ENCODE measurements around the gene CDT1.
A peak's percentile ranks its signal among the peaks of the same experiment; 100 is the strongest.

Gene CDT1

DNA sequence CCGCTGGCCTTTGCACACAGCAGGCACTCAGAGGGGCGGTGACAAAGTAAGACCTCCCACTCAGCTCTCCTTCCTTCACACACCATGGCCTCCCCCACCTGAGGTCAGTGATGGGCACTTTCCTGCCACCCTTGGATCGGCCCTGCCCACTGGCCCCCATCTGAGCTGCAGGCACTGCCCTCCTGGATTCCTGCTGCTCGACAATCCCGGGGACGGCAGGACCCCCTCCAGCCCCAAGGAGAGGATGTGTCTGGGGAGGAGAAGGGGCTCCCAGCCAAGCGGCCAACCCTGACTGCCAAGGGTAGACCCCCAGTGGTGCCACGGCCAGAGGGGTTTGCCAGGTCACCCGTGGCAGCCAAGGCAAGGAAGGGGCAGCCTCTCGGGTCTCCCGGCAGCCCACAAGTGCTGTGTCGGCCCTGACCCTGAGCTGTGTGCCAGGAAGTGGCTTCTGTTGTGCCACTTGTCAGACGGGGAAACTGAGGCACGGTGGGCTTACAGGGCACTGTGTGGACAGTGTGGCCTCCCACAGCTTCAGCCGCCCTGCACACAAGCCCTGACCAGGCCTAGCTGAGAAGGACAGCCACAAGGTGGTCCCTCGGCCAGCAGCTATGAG lies 41.2 kb upstream of the CDT1 start:
- POLR2A ChIA-PET, result no interaction called here
- Histone ChIP-seq H3K4me3 (ENCODE audit: control insufficient read depth in 1 of 7, extremely low read depth in 1 of 7, insufficient read depth in 4 of 7, low read depth in 2 of 7, low read length in 6 of 7) (no peak overlapping the region), H3K27ac (ENCODE audit: insufficient read depth in 1 of 2, low read depth in 1 of 2, low read length in 2 of 2, poor library complexity in 1 of 2, severe bottlenecking in 2 of 2) (peak overlapping the region in 1 of 2 experiments; percentile 54), H3K36me3 (ENCODE audit: control insufficient read depth in 4 of 4, insufficient read depth in 4 of 4, low read length in 3 of 4) (peaks cover 4 to 71% (median 32%) of the 10 kb centered on the region in 4 experiments), H3K27me3 (replicated peaks in 2 of 5; ENCODE audit: control insufficient read depth in 4 of 5, insufficient read depth in 5 of 5, low read length in 4 of 5) (no peaks in the 10 kb centered on the region), H3K9me3 (ENCODE audit: control extremely low read depth in 1 of 5, control insufficient read depth in 4 of 5, insufficient read depth in 2 of 5, low read depth in 1 of 5, low read length in 4 of 5) (no peaks in the 10 kb centered on the region), H3K4me1 (ENCODE audit: control extremely low read depth in 1 of 4, control insufficient read depth in 4 of 4, insufficient read depth in 4 of 4, low read length in 3 of 4) (peaks cover 0 to 46% (median 19%) of the 10 kb centered on the region in 4 experiments)
- no peak for DNase-seq
- CTCF ChIA-PET, result interaction anchor here (0.9 to 2.3 kb wide), 7 partner anchors 10 to 48 kb away, joined by 3 to 9 read pairs (median 4); no protein-coding TSS in a partner anchor
- 92% methylated on average over 16 of the region's 16 CpGs for WGBS (ENCODE audit: insufficient coverage)

DNA sequence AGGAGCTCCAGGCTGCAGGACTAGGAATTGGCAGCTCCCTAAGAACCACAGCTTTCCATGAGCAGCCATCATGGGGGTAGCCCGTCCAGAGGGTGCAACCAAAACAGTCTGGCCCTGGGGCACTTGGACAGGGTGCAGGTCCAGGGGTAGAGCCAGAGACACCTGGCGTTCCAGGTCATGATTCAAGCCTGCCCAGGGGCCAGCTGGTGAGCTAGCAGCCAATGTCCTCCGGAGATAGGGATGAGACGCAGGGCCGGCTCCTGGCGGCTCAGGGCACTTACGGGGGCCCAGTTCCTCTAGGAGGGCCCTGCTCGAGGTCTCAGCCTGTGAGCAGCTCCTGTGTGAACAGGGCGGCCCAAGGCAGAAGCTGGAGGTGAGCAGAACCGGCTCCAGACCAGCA lies 40.6 kb upstream of the CDT1 start:
- Histone ChIP-seq H3K36me3 (ENCODE audit: control insufficient read depth in 4 of 4, insufficient read depth in 4 of 4, low read length in 3 of 4) (peaks cover 4 to 71% (median 32%) of the 10 kb centered on the region in 4 experiments), H3K4me1 (ENCODE audit: control extremely low read depth in 1 of 4, control insufficient read depth in 4 of 4, insufficient read depth in 4 of 4, low read length in 3 of 4) (peaks cover 0 to 47% (median 24%) of the 10 kb centered on the region in 4 experiments), H3K9me3 (ENCODE audit: control extremely low read depth in 1 of 5, control insufficient read depth in 4 of 5, insufficient read depth in 2 of 5, low read depth in 1 of 5, low read length in 4 of 5) (no peaks in the 10 kb centered on the region), H3K27me3 (replicated peaks in 2 of 5; ENCODE audit: control insufficient read depth in 4 of 5, insufficient read depth in 5 of 5, low read length in 4 of 5) (no peaks in the 10 kb centered on the region), H3K4me3 (ENCODE audit: control insufficient read depth in 1 of 7, extremely low read depth in 1 of 7, insufficient read depth in 4 of 7, low read depth in 2 of 7, low read length in 6 of 7) (no peak overlapping the region), H3K27ac (ENCODE audit: insufficient read depth in 1 of 2, low read depth in 1 of 2, low read length in 2 of 2, poor library complexity in 1 of 2, severe bottlenecking in 2 of 2) (peak overlapping the region in 1 of 2 experiments; percentile 54)
- DNase-seq, result no peak
- ChIA-PET POLR2A (no interaction called here), CTCF (interaction anchor here (0.6 to 2.3 kb wide), 7 partner anchors 9 to 973 kb away, joined by 3 to 9 read pairs (median 4); no protein-coding TSS in a partner anchor)
- WGBS (ENCODE audit: insufficient coverage), result 83% methylated on average over 10 of the region's 10 CpGs

DNA sequence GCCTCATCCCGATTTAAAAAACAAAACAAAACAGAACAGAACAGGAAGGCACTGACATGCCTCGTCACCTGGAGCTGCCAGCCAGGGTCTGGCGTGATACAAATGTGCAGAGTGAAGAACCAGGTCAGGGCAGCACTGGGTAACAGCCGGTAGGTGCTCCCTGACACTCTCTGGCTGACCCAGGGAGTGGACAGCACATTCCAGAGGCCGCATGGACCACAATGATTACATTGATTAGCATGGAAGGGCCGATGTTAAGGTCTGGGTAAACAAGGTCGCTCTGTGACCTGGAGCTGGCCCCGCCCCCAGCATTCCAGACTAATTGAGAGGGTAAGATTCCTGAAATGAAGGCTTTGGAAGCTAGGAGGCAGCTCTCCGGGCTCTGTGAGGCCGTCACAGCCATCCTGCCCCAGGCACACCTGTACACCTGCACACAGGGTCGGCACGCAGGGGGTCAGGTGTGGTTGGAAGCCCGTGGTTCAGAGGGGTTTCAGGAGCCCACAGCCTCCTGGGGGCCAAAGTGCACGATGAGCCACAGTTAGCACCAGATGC lies 40.0 kb upstream of the CDT1 start:
- peak overlapping the region in 1 of 2 experiments; percentile 54 for H3K27ac ChIP-seq (ENCODE audit: insufficient read depth in 1 of 2, low read depth in 1 of 2, low read length in 2 of 2, poor library complexity in 1 of 2, severe bottlenecking in 2 of 2)
- no peaks in the 10 kb centered on the region for H3K9me3 ChIP-seq (ENCODE audit: control extremely low read depth in 1 of 5, control insufficient read depth in 4 of 5, insufficient read depth in 2 of 5, low read depth in 1 of 5, low read length in 4 of 5)
- no peak overlapping the region for H3K4me3 ChIP-seq (ENCODE audit: control insufficient read depth in 1 of 7, extremely low read depth in 1 of 7, insufficient read depth in 4 of 7, low read depth in 2 of 7, low read length in 6 of 7)
- peaks cover 4 to 66% (median 32%) of the 10 kb centered on the region in 4 experiments for H3K36me3 ChIP-seq (ENCODE audit: control insufficient read depth in 4 of 4, insufficient read depth in 4 of 4, low read length in 3 of 4)
- ChIA-PET CTCF (interaction anchor here (0.6 to 2.3 kb wide), 8 partner anchors 9 to 973 kb away, joined by 3 to 8 read pairs (median 4); no protein-coding TSS in a partner anchor), POLR2A (no interaction called here)
- H3K27me3 ChIP-seq (replicated peaks in 2 of 5; ENCODE audit: control insufficient read depth in 4 of 5, insufficient read depth in 5 of 5, low read length in 4 of 5), result no peaks in the 10 kb centered on the region
- no peak for DNase-seq
- 94% methylated on average over 12 of the region's 14 CpGs for WGBS (ENCODE audit: insufficient coverage)
- peaks cover 0 to 47% (median 26%) of the 10 kb centered on the region in 4 experiments for H3K4me1 ChIP-seq (ENCODE audit: control extremely low read depth in 1 of 4, control insufficient read depth in 4 of 4, insufficient read depth in 4 of 4, low read length in 3 of 4)

DNA sequence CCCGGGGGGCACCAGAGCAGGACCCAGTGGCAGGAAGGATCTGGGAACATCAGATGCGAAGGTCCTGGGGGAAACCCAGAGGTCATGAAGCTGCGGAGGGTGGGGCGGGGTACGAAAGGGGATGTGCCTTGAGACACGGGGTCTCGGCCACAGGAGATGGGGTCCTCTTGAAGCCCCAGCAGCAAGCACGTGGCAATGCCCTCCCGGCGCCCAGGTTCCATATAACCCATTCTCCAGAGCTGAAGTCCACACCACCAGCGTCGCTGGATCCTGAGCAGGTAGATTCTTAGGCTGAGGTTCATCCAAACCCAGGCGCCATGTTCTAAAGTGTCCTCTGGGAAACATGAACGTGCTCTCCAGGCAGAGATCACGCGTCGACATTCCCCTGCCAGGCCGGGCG lies 39.5 kb upstream of the CDT1 start:
- H3K27ac ChIP-seq (ENCODE audit: insufficient read depth in 1 of 2, low read depth in 1 of 2, low read length in 2 of 2, poor library complexity in 1 of 2, severe bottlenecking in 2 of 2), result no peak overlapping the region
- no peak overlapping the region for H3K4me3 ChIP-seq (ENCODE audit: control insufficient read depth in 1 of 7, extremely low read depth in 1 of 7, insufficient read depth in 4 of 7, low read depth in 2 of 7, low read length in 6 of 7)
- 93% methylated on average over 19 of the region's 19 CpGs for WGBS (ENCODE audit: insufficient coverage)
- H3K27me3 ChIP-seq (replicated peaks in 2 of 5; ENCODE audit: control insufficient read depth in 4 of 5, insufficient read depth in 5 of 5, low read length in 4 of 5), result no peaks in the 10 kb centered on the region
- no peaks in the 10 kb centered on the region for H3K9me3 ChIP-seq (ENCODE audit: control extremely low read depth in 1 of 5, control insufficient read depth in 4 of 5, insufficient read depth in 2 of 5, low read depth in 1 of 5, low read length in 4 of 5)
- DNase-seq, result no peak
- H3K4me1 ChIP-seq (ENCODE audit: control extremely low read depth in 1 of 4, control insufficient read depth in 4 of 4, insufficient read depth in 4 of 4, low read length in 3 of 4), result peaks cover 0 to 46% (median 31%) of the 10 kb centered on the region in 4 experiments
- POLR2A ChIA-PET, result no interaction called here
- CTCF ChIA-PET, result interaction anchor here (1.0 to 2.3 kb wide), 5 partner anchors 10 to 21 kb away, joined by 3 to 8 read pairs (median 4); no protein-coding TSS in a partner anchor
- peaks cover 4 to 61% (median 28%) of the 10 kb centered on the region in 4 experiments for H3K36me3 ChIP-seq (ENCODE audit: control insufficient read depth in 4 of 4, insufficient read depth in 4 of 4, low read length in 3 of 4)

DNA sequence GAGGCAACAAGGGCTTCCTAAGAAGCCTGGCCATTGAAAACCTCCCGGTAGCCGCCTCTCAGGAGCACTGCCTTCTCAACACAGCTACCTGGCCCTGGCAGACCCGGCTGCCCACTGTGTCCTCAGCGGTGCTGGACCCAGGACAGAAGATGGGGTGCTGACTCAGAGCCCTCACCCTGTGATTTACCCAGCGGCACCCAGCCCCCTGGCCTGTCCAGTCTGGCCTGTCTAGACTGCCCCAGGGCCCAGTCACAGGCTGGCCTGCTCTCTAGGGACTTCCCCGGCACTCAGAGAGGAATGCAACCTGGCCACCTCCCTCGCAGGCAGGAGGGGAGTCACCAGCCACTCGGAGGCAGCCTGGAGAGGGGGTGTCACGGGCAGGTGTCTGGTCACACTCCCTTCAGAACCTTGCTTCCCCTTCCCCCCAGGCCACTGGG lies 38.7 kb upstream of the CDT1 start:
- Histone ChIP-seq H3K36me3 (ENCODE audit: control insufficient read depth in 4 of 4, insufficient read depth in 4 of 4, low read length in 3 of 4) (peaks cover 4 to 59% (median 25%) of the 10 kb centered on the region in 4 experiments), H3K9me3 (ENCODE audit: control extremely low read depth in 1 of 5, control insufficient read depth in 4 of 5, insufficient read depth in 2 of 5, low read depth in 1 of 5, low read length in 4 of 5) (no peaks in the 10 kb centered on the region), H3K4me3 (ENCODE audit: control insufficient read depth in 1 of 7, extremely low read depth in 1 of 7, insufficient read depth in 4 of 7, low read depth in 2 of 7, low read length in 6 of 7) (no peak overlapping the region), H3K27me3 (replicated peaks in 2 of 5; ENCODE audit: control insufficient read depth in 4 of 5, insufficient read depth in 5 of 5, low read length in 4 of 5) (no peaks in the 10 kb centered on the region), H3K27ac (ENCODE audit: insufficient read depth in 1 of 2, low read depth in 1 of 2, low read length in 2 of 2, poor library complexity in 1 of 2, severe bottlenecking in 2 of 2) (no peak overlapping the region), H3K4me1 (ENCODE audit: control extremely low read depth in 1 of 4, control insufficient read depth in 4 of 4, insufficient read depth in 4 of 4, low read length in 3 of 4) (peaks cover 0 to 47% (median 37%) of the 10 kb centered on the region in 4 experiments)
- POLR2A ChIA-PET, result interaction anchor here (0.6 kb wide), 1 partner anchor 10 kb away, joined by 4 read pairs; no protein-coding TSS in a partner anchor
- 91% methylated on average over 8 of the region's 9 CpGs for WGBS (ENCODE audit: insufficient coverage)
- CTCF ChIA-PET, result interaction anchor here (1.0 to 1.3 kb wide), 3 partner anchors 17 to 19 kb away, joined by 3 to 4 read pairs (median 4); no protein-coding TSS in a partner anchor
- no peak for DNase-seq

DNA sequence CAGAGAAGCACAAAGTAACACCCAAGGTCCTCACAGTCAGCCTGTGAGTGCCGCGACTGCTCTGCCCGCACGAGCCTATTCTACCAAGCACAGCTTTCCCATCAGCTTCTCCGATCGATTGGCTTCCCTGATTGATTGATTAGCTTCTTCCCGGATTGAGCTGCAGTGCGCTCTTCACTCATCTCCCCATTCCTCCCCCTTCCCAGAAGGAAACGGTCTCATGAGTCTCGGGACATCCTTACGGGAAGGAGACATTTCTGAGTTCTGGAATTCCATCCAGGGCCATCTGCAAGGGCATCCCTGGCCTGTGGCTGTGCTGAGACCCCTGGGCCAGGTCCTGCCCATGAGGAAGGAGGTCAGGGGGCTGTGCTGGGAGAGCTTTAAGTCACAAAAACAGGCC lies 36.6 kb upstream of the CDT1 start:
- ChIA-PET CTCF (interaction anchor here (1.0 to 3.2 kb wide), 7 partner anchors 9 to 44 kb away, joined by 3 to 11 read pairs (median 4); no protein-coding TSS in a partner anchor), POLR2A (no interaction called here)
- peaks cover 0 to 61% (median 54%) of the 10 kb centered on the region in 4 experiments for H3K4me1 ChIP-seq (ENCODE audit: control extremely low read depth in 1 of 4, control insufficient read depth in 4 of 4, insufficient read depth in 4 of 4, low read length in 3 of 4)
- H3K9me3 ChIP-seq (ENCODE audit: control extremely low read depth in 1 of 5, control insufficient read depth in 4 of 5, insufficient read depth in 2 of 5, low read depth in 1 of 5, low read length in 4 of 5), result no peaks in the 10 kb centered on the region
- H3K36me3 ChIP-seq (ENCODE audit: control insufficient read depth in 4 of 4, insufficient read depth in 4 of 4, low read length in 3 of 4), result peaks cover 4 to 51% (median 23%) of the 10 kb centered on the region in 4 experiments
- DNase-seq, result no peak
- H3K4me3 ChIP-seq (ENCODE audit: control insufficient read depth in 1 of 7, extremely low read depth in 1 of 7, insufficient read depth in 4 of 7, low read depth in 2 of 7, low read length in 6 of 7), result no peak overlapping the region
- peak overlapping the region in 1 of 2 experiments; percentile 61 for H3K27ac ChIP-seq (ENCODE audit: insufficient read depth in 1 of 2, low read depth in 1 of 2, low read length in 2 of 2, poor library complexity in 1 of 2, severe bottlenecking in 2 of 2)
- no peaks in the 10 kb centered on the region for H3K27me3 ChIP-seq (replicated peaks in 2 of 5; ENCODE audit: control insufficient read depth in 4 of 5, insufficient read depth in 5 of 5, low read length in 4 of 5)
- WGBS (ENCODE audit: insufficient coverage), result 97% methylated on average over 8 of the region's 11 CpGs

Data from common myeloid progenitor, CD34-positive (primary cell).